Central memory CD4-positive, alpha-beta T cell (primary cell): ENCODE data around the gene CNNM4.
"Not testable (repeated sequence)": the region's sequence is repeated elsewhere in the genome, so short reads cannot be mapped to it uniquely, and the experiment has no call there.

ENCODE experiments used
- DNase-seq: peaks from one replicate; pipeline ENCODE4 v3.0.0; 2022

CNNM4 gene

GRCh38 chr2:96795076-96795475 is 34.4 kb downstream of the CNNM4 start:
- no peak for DNase-seq

GRCh38 chr2:96796497-96796896 is 35.8 kb downstream of the CNNM4 start:
- not testable (repeated sequence) for DNase-seq

GRCh38 chr2:96797066-96797625 is 36.4 kb downstream of the CNNM4 start:
- no peak for DNase-seq

- no peak for DNase-seq
Observed at GRCh38 chr2:96798733-96799622, 38.3 kb downstream of the CNNM4 start.

- no peak for DNase-seq
Observed at GRCh38 chr2:96799623-96799935, 38.9 kb downstream of the CNNM4 start.

- DNase-seq = no peak
Observed at GRCh38 chr2:96800061-96801004, 39.6 kb downstream of the CNNM4 start.

GRCh38 chr2:96801005-96801785 is 40.5 kb downstream of the CNNM4 start:
- DNase-seq = peak; percentile 54

- peak; percentile 10 for DNase-seq
Observed at GRCh38 chr2:96801786-96802595, 41.3 kb downstream of the CNNM4 start.

GRCh38 chr2:96802721-96803120 is 42.0 kb downstream of the CNNM4 start:
- no peak for DNase-seq

GRCh38 chr2:96804986-96805385 is 44.3 kb downstream of the CNNM4 start:
- no peak for DNase-seq

- not testable (repeated sequence) for DNase-seq
Observed at GRCh38 chr2:96805946-96806345, 45.2 kb downstream of the CNNM4 start.

- peak; percentile 77 for DNase-seq
Observed at GRCh38 chr2:96806468-96807126, 45.9 kb downstream of the CNNM4 start.

- DNase-seq = no peak
Observed at GRCh38 chr2:96807127-96807471, 46.4 kb downstream of the CNNM4 start.

GRCh38 chr2:96808176-96808837 is 47.6 kb downstream of the CNNM4 start:
- DNase-seq = no peak

GRCh38 chr2:96809216-96809882 is 48.6 kb downstream of the CNNM4 start:
- DNase-seq = no peak

GRCh38 chr2:96809951-96810782 is 49.5 kb downstream of the CNNM4 start:
- DNase-seq = no peak

- DNase-seq = no peak
Observed at GRCh38 chr2:96810783-96811192, 50.1 kb downstream of the CNNM4 start.

GRCh38 chr2:96811917-96812316 is 51.2 kb downstream of the CNNM4 start:
- DNase-seq = no peak

- DNase-seq = no peak
Observed at GRCh38 chr2:96813656-96814055, 53.0 kb downstream of the CNNM4 start.
